T-cell (primary cell): ENCODE measurements around the gene SOCS6. TPM values are rescaled to one million over a fixed set of nuclear protein-coding genes. Genes with fewer than 3 reads are reported as not detected.
"Not testable (repeated sequence)": the region's sequence is repeated elsewhere in the genome, so short reads cannot be mapped to it uniquely, and the experiment has no call there.

Experiments
- ATAC-seq, 4 experiments: fragments of 200-7000 bp in 3 of 4; fragments of 150-1000 bp in 1 of 4; cut with Tn5 transposase; replicated peaks in 1 of 4; 1 replicate in 3 of 4; 2 replicates in 1 of 4; pipeline ENCODE4 v1.10.0; 2021; ENCODE audit warnings: moderate library complexity in 3 of 4, mild to moderate bottlenecking in 2 of 4, moderate number of reproducible peaks in 1 of 4
- CTCF ChIA-PET, 2 donors: fragments of 300-600 bp; sonication (Branson Sonifier 250); formaldehyde crosslinking; loops; one replicate each; lab custom pipeline; 2022; ENCODE audit warnings: antibody characterized with exemption in 2 of 2; lab: Charles Lee
- POLR2A ChIA-PET, 2 donors: fragments of 300-600 bp; sonication (Branson Sonifier 250); formaldehyde crosslinking; loops; one replicate each; lab custom pipeline; 2022; ENCODE audit warnings: antibody characterized with exemption in 2 of 2; lab: Charles Lee
- DNase-seq, 35 experiments: peaks; one replicate each; pipeline versions ENCODE4 v3.0.0 to v3.0.0-alpha.2; 2013 to 2023
- H3K27ac ChIP-seq: one replicate; pipeline ENCODE4 v1.5.1; 2013; ENCODE audit warnings: low read length
- H3K27me3 ChIP-seq, 2 experiments: replicated peaks in 1 of 2; 1 replicate in 1 of 2; 2 replicates in 1 of 2; pipeline versions ENCODE4 v1.6.1 to v1.7.0; 2013; ENCODE audit warnings: low read length in 1 of 2, mixed read lengths in 1 of 2; ENCODE audit not compliant: control insufficient read depth in 2 of 2, insufficient read depth in 2 of 2; ENCODE audit errors: extremely low read depth in 1 of 2
- H3K36me3 ChIP-seq, 2 donors: 1 replicate in 1 of 2; 2 replicates in 1 of 2; pipeline versions ENCODE4 v1.6.1 to v1.7.0; 2013; ENCODE audit warnings: low read length in 1 of 2; ENCODE audit not compliant: control insufficient read depth in 2 of 2, insufficient read depth in 1 of 2; ENCODE audit errors: extremely low read depth in 1 of 2
- H3K4me1 ChIP-seq, 2 experiments: 1 replicate in 1 of 2; 2 replicates in 1 of 2; pipeline versions ENCODE4 v1.6.1 to v1.7.0; 2013; ENCODE audit warnings: low read length in 2 of 2, mixed read lengths in 1 of 2; ENCODE audit not compliant: insufficient read depth in 2 of 2, control insufficient read depth in 1 of 2; ENCODE audit errors: extremely low read depth in 1 of 2
- H3K4me3 ChIP-seq, 2 donors: 1 replicate in 1 of 2; 2 replicates in 1 of 2; pipeline versions ENCODE4 v1.5.1 to v1.7.0; 2013; ENCODE audit warnings: mild to moderate bottlenecking in 2 of 2, low read length in 1 of 2, moderate library complexity in 1 of 2; ENCODE audit not compliant: control insufficient read depth in 1 of 2; ENCODE audit errors: extremely low read depth in 1 of 2
- H3K9me3 ChIP-seq: 2 replicates; pipeline ENCODE4 v1.7.0; 2013
- H3K27ac Mint-ChIP-seq, 2 donors: one replicate each; pipeline ENCODE4 v1.8.0; 2020 to 2021; ENCODE audit warnings: mild to moderate bottlenecking in 2 of 2, mixed read lengths in 2 of 2
- H3K27me3 Mint-ChIP-seq, 2 donors: one replicate each; pipeline ENCODE4 v1.8.0; 2021 to 2022; ENCODE audit warnings: mixed read lengths in 2 of 2
- H3K36me3 Mint-ChIP-seq: one replicate; pipeline ENCODE4 v1.8.0; 2021; ENCODE audit warnings: mixed read lengths
- H3K4me1 Mint-ChIP-seq, 3 donors: one replicate each; pipeline ENCODE4 v1.8.0; 2020 to 2022; ENCODE audit warnings: mixed read lengths in 3 of 3, mild to moderate bottlenecking in 1 of 3
- H3K4me3 Mint-ChIP-seq, 3 donors: one replicate each; pipeline ENCODE4 v1.8.0; 2020 to 2022; ENCODE audit warnings: mild to moderate bottlenecking in 3 of 3, mixed read lengths in 3 of 3, moderate library complexity in 3 of 3
- H3K9me3 Mint-ChIP-seq, 3 donors: one replicate each; pipeline ENCODE4 v1.8.0; 2020 to 2022; ENCODE audit warnings: mixed read lengths in 3 of 3
- WGBS: methylation state at CpG from one replicate; pipeline ENCODE4 v1.1.5; 2013; ENCODE audit warnings: missing lambda C conversion rate; ENCODE audit not compliant: insufficient coverage; 5-methylcytosine and 5-hydroxymethylcytosine counted together
- total RNA-seq, 35 experiments: library from RNA in 6 of 35; stranded (reverse) in 6 of 35; fragments of 120-200 nt in 1 of 35; gene quantifications; one replicate each; pipeline versions ENCODE4 v1.2.1 to v1.2.4 and lab custom pipeline; 2013 to 2026

SOCS6 gene
- total RNA-seq, 5 donors from 2014 or later (not counting 1 experiment from before 2014, with no cell fraction given), result 0.30 to 2.1 (median 1.3) TPM

DNA sequence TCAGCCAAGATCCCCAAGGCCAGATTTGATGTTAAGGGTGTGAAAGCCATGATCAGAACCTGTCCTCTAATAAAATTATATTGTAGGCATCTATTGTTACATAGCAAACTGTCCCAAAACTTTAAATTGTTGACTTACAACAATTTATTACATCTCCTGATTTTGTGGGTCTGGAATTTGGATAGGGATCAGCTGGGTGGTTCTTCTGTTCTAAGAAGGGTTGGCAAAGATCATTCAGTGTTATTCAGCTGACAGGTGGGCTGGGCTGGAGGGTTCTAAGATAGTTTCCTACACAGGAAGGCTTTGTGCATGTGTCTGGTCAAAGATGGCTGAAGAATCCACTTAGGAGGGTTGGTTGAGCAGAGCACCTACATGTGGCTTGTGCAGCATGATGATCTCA lies 50.0 kb downstream of the SOCS6 start:
- ATAC-seq, result no peak
- ChIA-PET POLR2A (no interaction called here), CTCF (no interaction called here)
- no peak overlapping the region for H3K27ac ChIP-seq
- H3K4me1 ChIP-seq, result no peaks in the 10 kb centered on the region
- no peaks in the 10 kb centered on the region for H3K27me3 Mint-ChIP-seq
- H3K4me3 ChIP-seq, result no peak overlapping the region
- H3K4me3 Mint-ChIP-seq, result no peak overlapping the region
- H3K4me1 Mint-ChIP-seq, result no peaks in the 10 kb centered on the region
- peaks cover 0 to 7% (median 5%) of the 10 kb centered on the region in 3 donors for H3K9me3 Mint-ChIP-seq
- H3K36me3 ChIP-seq, result no peaks in the 10 kb centered on the region
- H3K36me3 Mint-ChIP-seq, result no peaks in the 10 kb centered on the region
- no peak for DNase-seq
- H3K27me3 ChIP-seq, result no peaks in the 10 kb centered on the region
- H3K9me3 ChIP-seq, result peaks cover 3% of the 10 kb centered on the region
- H3K27ac Mint-ChIP-seq, result no peak overlapping the region

DNA sequence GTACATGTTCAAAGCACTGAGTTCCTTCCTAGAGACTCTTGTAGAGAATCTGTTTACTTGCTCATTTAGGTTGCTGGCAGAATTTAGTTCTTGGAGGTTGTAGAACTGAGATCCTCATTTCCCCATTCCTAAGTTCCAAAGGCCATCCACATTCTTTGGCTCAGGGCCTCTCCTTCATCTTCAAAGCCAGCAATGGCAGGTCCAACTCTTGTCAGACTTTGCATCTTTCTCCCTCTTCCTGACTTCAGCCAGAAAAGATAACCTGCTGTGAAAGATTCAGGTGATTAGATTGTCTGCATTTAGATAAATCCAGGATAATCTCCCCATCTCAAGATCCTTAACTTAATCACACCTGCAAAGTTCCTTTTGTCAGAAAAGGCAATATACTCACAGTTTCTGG lies 51.1 kb downstream of the SOCS6 start:
- H3K9me3 ChIP-seq, result no peaks in the 10 kb centered on the region
- Mint-ChIP-seq H3K9me3 (peaks cover 0 to 2% (median under 1%) of the 10 kb centered on the region in 3 donors), H3K4me1 (no peaks in the 10 kb centered on the region), H3K4me3 (no peak overlapping the region), H3K36me3 (no peaks in the 10 kb centered on the region), H3K27me3 (no peaks in the 10 kb centered on the region), H3K27ac (no peak overlapping the region)
- DNase-seq (no peak), ATAC-seq (no peak)
- CTCF ChIA-PET, result no interaction called here
- no peak overlapping the region for H3K4me3 ChIP-seq
- no peaks in the 10 kb centered on the region for H3K4me1 ChIP-seq
- no peak overlapping the region for H3K27ac ChIP-seq
- H3K27me3 ChIP-seq, result no peaks in the 10 kb centered on the region
- POLR2A ChIA-PET, result no interaction called here
- no peaks in the 10 kb centered on the region for H3K36me3 ChIP-seq

DNA sequence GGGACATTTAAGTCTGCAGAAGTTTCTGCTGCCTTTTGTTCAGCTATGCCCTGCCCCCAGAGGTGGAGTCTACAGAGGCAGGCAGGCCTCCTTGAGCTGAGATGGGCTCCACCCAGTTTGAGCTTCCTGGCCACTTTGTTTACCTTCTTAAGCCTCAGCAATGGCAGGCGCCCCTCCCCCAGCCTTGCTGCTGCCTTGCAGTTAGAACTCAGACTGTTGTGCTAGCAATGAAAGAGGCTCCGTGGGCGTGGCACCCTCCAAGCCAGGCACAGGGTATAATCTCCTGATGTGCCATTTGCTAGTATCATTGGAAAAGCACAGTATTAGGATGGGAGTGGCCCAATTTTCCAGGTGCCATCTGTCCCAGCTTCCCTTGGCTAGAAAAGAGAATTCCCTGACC lies 59.6 kb downstream of the SOCS6 start:
- H3K27me3 ChIP-seq, H3K36me3 Mint-ChIP-seq, H3K36me3 ChIP-seq, H3K9me3 Mint-ChIP-seq, CTCF ChIA-PET, ATAC-seq, H3K9me3 ChIP-seq, H3K4me1 Mint-ChIP-seq, H3K4me3 Mint-ChIP-seq, POLR2A ChIA-PET, DNase-seq, H3K27ac ChIP-seq, H3K4me3 ChIP-seq, H3K27ac Mint-ChIP-seq, H3K27me3 Mint-ChIP-seq, H3K4me1 ChIP-seq: not testable (repeated sequence)
- 77% methylated on average over 3 of the region's 3 CpGs for WGBS

DNA sequence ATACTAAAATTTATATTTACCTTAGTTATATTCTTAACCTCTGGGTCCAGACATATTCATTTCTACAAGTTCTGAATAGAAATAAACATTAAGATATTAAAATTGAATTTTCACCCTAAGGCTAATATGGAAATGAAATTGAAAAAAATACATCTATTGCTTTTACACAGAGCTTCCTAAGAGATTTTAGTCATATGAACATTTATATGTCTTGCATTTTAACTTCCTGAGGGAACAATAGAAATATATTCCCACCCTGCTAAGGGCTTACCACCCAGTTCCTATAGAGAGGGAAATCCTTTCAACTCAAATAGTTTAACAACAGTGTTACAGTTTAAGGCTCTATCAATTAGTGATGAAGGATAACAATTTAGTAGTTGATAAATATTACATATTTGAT lies 60.5 kb downstream of the SOCS6 start:
- no peak for DNase-seq
- peaks cover 0 to 4% of the 10 kb centered on the region in 2 donors for H3K27me3 Mint-ChIP-seq
- H3K27ac Mint-ChIP-seq, result no peak overlapping the region
- ChIA-PET POLR2A (interaction anchor here in 1 of 2 donors (0.6 kb wide), 1 partner anchor 34 kb away, joined by 3 read pairs; no protein-coding TSS in a partner anchor), CTCF (no interaction called here)
- no peak for ATAC-seq
- H3K9me3 ChIP-seq, result no peaks in the 10 kb centered on the region
- H3K36me3 ChIP-seq, result no peaks in the 10 kb centered on the region
- no peak overlapping the region for H3K4me3 ChIP-seq
- H3K4me3 Mint-ChIP-seq, result no peak overlapping the region
- H3K27me3 ChIP-seq, result no peaks in the 10 kb centered on the region
- H3K4me1 Mint-ChIP-seq, result no peaks in the 10 kb centered on the region
- peaks cover 0 to 9% (median 8%) of the 10 kb centered on the region in 3 donors for H3K9me3 Mint-ChIP-seq
- H3K27ac ChIP-seq, result no peak overlapping the region
- no peaks in the 10 kb centered on the region for H3K36me3 Mint-ChIP-seq
- no peaks in the 10 kb centered on the region for H3K4me1 ChIP-seq

DNA sequence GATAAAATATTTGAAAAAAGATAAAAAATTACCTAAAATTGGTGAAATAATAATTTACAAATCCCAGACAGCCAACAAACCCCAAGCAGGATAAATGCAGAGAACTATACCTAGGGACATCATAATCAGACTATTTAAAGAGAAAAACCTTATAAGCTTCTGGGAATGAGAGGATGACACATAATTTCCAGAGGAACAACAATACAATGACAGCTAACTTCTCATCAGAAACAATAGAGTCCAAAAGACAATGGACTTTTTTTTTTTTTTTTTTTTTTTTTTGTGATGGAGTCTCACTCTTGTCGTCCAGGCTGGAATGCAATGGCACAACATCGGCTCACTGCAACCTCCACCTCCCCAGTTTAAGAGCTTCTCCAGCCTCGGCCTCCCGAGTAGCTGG lies 65.2 kb downstream of the SOCS6 start:
- H3K4me3 ChIP-seq, result no peak overlapping the region
- H3K27ac Mint-ChIP-seq, result no peak overlapping the region
- no peaks in the 10 kb centered on the region for H3K27me3 Mint-ChIP-seq
- H3K9me3 Mint-ChIP-seq, result peaks cover 0 to 9% (median 4%) of the 10 kb centered on the region in 3 donors
- DNase-seq (no peak), ATAC-seq (no peak)
- H3K36me3 ChIP-seq, result no peaks in the 10 kb centered on the region
- CTCF ChIA-PET, result no interaction called here
- H3K4me1 ChIP-seq, result no peaks in the 10 kb centered on the region
- no peaks in the 10 kb centered on the region for H3K36me3 Mint-ChIP-seq
- H3K4me1 Mint-ChIP-seq, result no peaks in the 10 kb centered on the region
- no peak overlapping the region for H3K4me3 Mint-ChIP-seq
- no CpG with 5 or more reads among the region's 4 CpGs for WGBS
- no peak overlapping the region for H3K27ac ChIP-seq
- H3K9me3 ChIP-seq, result no peaks in the 10 kb centered on the region
- POLR2A ChIA-PET, result no interaction called here
- no peaks in the 10 kb centered on the region for H3K27me3 ChIP-seq

DNA sequence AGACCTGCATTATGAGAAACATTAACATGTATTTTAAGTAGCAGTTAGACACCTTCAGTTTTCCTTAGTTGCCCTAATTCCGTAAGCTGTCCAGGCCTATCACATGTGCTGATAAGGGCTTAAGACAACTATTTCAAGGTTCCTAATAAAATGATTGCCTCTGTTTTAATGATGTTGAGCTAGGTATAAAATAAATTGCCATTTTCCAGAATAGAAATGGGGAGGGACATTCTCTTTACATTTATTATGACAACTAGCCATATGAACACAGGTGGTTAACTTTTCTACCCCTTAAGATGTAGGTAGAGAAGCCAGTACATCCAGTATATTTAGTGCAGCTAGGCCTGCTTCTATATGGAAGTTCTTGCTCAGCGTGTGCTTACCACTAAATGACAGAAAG lies 65.9 kb downstream of the SOCS6 start:
- Histone ChIP-seq H3K27me3 (no peaks in the 10 kb centered on the region), H3K27ac (no peak overlapping the region), H3K9me3 (no peaks in the 10 kb centered on the region), H3K4me3 (no peak overlapping the region), H3K4me1 (no peaks in the 10 kb centered on the region), H3K36me3 (no peaks in the 10 kb centered on the region)
- H3K36me3 Mint-ChIP-seq, result no peaks in the 10 kb centered on the region
- no peaks in the 10 kb centered on the region for H3K4me1 Mint-ChIP-seq
- CTCF ChIA-PET, result no interaction called here
- H3K27me3 Mint-ChIP-seq, result no peaks in the 10 kb centered on the region
- H3K9me3 Mint-ChIP-seq, result peaks cover 0 to 9% (median 4%) of the 10 kb centered on the region in 3 donors
- WGBS, result no CpG with 5 or more reads among the region's 2 CpGs
- ATAC-seq (no peak), DNase-seq (no peak)
- POLR2A ChIA-PET, result no interaction called here
- H3K27ac Mint-ChIP-seq, result no peak overlapping the region
- no peak overlapping the region for H3K4me3 Mint-ChIP-seq

DNA sequence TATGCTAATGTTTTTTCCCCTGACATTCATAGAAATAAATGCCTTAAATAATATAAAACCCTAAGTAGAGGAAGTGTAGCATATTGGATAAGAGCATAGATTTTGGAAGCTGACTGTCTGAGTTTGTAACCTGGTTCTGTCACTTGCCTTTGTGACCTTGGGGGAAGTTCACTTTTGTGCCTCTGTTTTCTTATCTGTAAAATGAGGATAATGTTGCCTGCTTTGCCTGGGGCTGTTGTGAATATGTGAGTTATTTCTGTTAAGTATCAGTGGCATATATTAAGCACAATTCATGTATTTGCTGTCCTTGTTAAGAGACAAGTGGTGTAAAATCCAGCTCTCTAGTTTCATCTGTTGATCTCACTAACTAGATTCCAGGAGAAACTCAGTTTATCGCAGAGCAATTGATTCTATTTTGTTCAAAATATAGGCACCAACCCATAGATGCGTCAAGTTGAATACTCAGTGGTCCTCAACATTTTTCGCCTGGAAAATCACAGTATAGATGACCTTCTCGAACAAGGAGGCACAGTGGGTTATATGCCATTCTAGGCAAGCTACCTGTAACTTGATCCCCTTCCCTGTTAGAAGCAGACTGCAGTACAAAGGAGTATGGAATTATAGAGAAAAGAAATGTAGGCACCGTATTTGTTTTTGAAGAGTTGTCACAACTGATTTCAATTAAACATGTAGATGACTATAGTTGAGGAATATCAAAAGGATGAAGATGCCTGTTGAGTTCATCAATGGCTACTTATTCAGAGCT lies 67.0 kb downstream of the SOCS6 start:
- Mint-ChIP-seq H3K4me1 (no peaks in the 10 kb centered on the region), H3K36me3 (no peaks in the 10 kb centered on the region), H3K4me3 (no peak overlapping the region), H3K27me3 (no peaks in the 10 kb centered on the region), H3K27ac (no peak overlapping the region), H3K9me3 (peaks cover 0 to 9% (median 4%) of the 10 kb centered on the region in 3 donors)
- Histone ChIP-seq H3K27me3 (no peaks in the 10 kb centered on the region), H3K4me3 (no peak overlapping the region), H3K4me1 (no peaks in the 10 kb centered on the region), H3K27ac (no peak overlapping the region), H3K36me3 (no peaks in the 10 kb centered on the region), H3K9me3 (no peaks in the 10 kb centered on the region)
- DNase-seq, result no peak
- ChIA-PET POLR2A (no interaction called here), CTCF (no interaction called here)
- 79% methylated on average over 3 of the region's 5 CpGs for WGBS
- no peak for ATAC-seq
